HG02885 (cell line): ENCODE data around the gene PRPF31.
"Not testable (repeated sequence)": the region's sequence is repeated elsewhere in the genome, so short reads cannot be mapped to it uniquely, and the experiment has no call there.

ENCODE experiments used
- ATAC-seq: cut with Tn5 transposase; IDR thresholded peaks from one replicate; pipeline ENCODE4 v1.9.1; 2021; ENCODE audit warnings: mild to moderate bottlenecking; ENCODE audit not compliant: unreplicated experiment, poor library complexity

Gene PRPF31

GRCh38 chr19:54115109-54116063 lies at the start of gene PRPF31, which contains the start of gene TFPT:
Gene PRPF31 (plus strand): TSS chr19:54115754. CDS start chr19:54118279, 2,525 bp downstream.
Gene TFPT (minus strand): TSS chr19:54115657. CDS start chr19:54115269, 388 bp downstream.
- peak; percentile 88 for ATAC-seq

- no peak for ATAC-seq
These were observed 46.1 kb upstream of the PRPF31 start for GRCh38 chr19:54069470-54069869.

- ATAC-seq: no peak
These were observed 41.7 kb upstream of the PRPF31 start for GRCh38 chr19:54073829-54074228.

GRCh38 chr19:54074851-54075250 lies 40.7 kb upstream of the PRPF31 start:
- no peak for ATAC-seq

GRCh38 chr19:54077334-54077733 lies 38.2 kb upstream of the PRPF31 start:
- ATAC-seq: no peak

GRCh38 chr19:54081032-54081431 lies 34.5 kb upstream of the PRPF31 start, which contains the start of gene TARM1:
Gene TARM1 (minus strand): TSS chr19:54081365. CDS start chr19:54081340, 25 bp downstream.
- ATAC-seq: no peak

- ATAC-seq: no peak
These were observed 31.1 kb upstream of the PRPF31 start for GRCh38 chr19:54084410-54084809.

GRCh38 chr19:54094426-54095000 lies 21.0 kb upstream of the PRPF31 start:
- ATAC-seq: no peak

- no peak for ATAC-seq
These were observed 20.3 kb upstream of the PRPF31 start for GRCh38 chr19:54095136-54095858.

- not testable (repeated sequence) for ATAC-seq
These were observed 19.5 kb upstream of the PRPF31 start for GRCh38 chr19:54095859-54096616.

GRCh38 chr19:54096617-54097106 lies 18.9 kb upstream of the PRPF31 start:
- no peak for ATAC-seq

- no peak for ATAC-seq
These were observed 16.2 kb upstream of the PRPF31 start for GRCh38 chr19:54099190-54099902.

GRCh38 chr19:54099903-54100255 lies 15.7 kb upstream of the PRPF31 start:
- ATAC-seq: not testable (repeated sequence)

GRCh38 chr19:54100561-54100960 lies 15.0 kb upstream of the PRPF31 start, which contains the start of gene OSCAR:
Gene OSCAR (minus strand): TSS chr19:54100803. CDS start chr19:54100792, 11 bp downstream.
- no peak for ATAC-seq

- ATAC-seq: peak; percentile 99
These were observed 13.0 kb upstream of the PRPF31 start, which contains the start of gene NDUFA3 for GRCh38 chr19:54102421-54103169. Gene NDUFA3 (plus strand): TSS chr19:54102855. CDS start chr19:54102879, 24 bp downstream.

- ATAC-seq: no peak
These were observed 10.4 kb upstream of the PRPF31 start for GRCh38 chr19:54104998-54105715.

GRCh38 chr19:54105796-54106195 lies 9.8 kb upstream of the PRPF31 start:
- no peak for ATAC-seq

GRCh38 chr19:54106716-54107115 lies 8.8 kb upstream of the PRPF31 start:
- no peak for ATAC-seq
